Myocyte (in vitro differentiated cells): ENCODE measurements around the gene SDR39U1. TPM values are rescaled to one million over a fixed set of nuclear protein-coding genes. Genes with fewer than 3 reads are reported as not detected.

ENCODE experiments used
- DNase-seq: peaks from one replicate; pipeline ENCODE4 v3.0.0-alpha.2; 2012; ENCODE audit warnings: low read depth
- total RNA-seq: library from RNA; depleted of rRNA; stranded (reverse); fragments of >200 nt; gene quantifications from 2 replicates; pipeline ENCODE4 v1.2.3, GENCODE V29; 2014

Gene SDR39U1
- total RNA-seq, 1 donor from 2014 or later: 27.5 TPM

DNA sequence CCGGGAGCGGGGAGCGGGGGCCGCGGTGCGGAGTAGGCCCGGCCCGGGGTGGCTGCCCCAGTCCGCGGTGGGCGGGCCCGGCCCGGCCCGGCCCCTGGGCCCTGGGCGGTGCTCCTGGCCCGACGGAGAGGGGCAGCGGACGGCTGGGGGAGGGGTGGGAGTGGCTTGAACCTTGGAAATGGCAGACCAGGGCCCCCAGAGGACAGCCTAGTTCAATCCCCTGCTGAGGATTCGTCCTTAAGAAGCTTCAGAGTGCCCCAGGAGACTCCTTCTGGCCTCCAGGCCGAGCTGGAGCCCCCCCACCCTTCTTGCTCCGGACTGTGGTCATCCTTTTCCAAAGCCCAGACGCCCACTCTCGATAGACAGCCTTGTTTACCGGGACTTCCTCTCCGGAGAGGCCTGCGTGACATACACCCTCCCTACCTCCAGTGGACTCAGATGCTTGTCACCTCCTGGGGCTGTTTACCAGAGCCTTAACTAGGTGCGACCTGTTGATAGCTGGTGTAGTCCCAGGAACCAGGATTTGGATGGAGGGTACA, 12.4 kb downstream of the SDR39U1 start:
- peak; percentile 79 for DNase-seq

- DNase-seq: peak; percentile 93
Measured at GRCh38 chr14:24429395-24430142, 13.0 kb downstream of the SDR39U1 start, which contains the start of the genes CBLN3 and KHNYN. Gene CBLN3, minus strand, starts transcription at chr14:24429668. Its CDS starts 614 bp downstream, at chr14:24429054. Gene KHNYN, plus strand, starts transcription at chr14:24429954. Its CDS starts 777 bp downstream, at chr14:24430731.

GRCh38 chr14:24428628-24429394, 13.8 kb downstream of the SDR39U1 start:
- DNase-seq: no peak

- no peak for DNase-seq
Measured at GRCh38 chr14:24427537-24428508, 14.8 kb downstream of the SDR39U1 start.

DNA sequence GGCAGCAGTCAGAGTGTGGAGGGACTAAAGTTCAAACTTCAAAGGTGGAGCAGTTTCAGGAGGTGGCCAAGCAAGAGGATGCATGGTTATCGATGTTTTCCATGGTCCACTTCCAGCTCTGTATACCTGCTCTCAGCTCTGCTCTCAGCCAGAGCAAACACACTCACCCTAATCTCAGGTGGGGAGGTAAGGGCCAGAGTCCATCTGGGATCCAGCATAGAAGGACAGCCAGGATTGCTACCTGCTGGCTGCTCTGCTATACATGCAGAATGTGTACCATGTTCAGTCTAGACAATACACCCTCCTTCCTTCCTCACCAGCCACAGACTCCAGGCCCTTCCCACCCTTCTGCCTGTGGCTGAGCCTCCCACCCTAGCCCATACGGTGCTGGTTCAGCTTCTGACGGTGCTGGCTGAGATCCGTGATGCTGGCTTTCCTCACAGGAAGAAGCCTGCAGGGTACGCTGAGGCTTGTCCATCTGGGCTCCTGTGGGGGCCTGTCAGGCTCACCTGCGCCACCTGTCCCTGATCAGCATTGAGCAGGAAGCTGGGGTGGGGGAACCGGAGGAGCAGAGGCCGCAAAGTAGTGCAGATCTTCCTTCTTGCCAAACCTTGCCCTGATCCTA, 15.6 kb downstream of the SDR39U1 start:
- DNase-seq: no peak

DNA sequence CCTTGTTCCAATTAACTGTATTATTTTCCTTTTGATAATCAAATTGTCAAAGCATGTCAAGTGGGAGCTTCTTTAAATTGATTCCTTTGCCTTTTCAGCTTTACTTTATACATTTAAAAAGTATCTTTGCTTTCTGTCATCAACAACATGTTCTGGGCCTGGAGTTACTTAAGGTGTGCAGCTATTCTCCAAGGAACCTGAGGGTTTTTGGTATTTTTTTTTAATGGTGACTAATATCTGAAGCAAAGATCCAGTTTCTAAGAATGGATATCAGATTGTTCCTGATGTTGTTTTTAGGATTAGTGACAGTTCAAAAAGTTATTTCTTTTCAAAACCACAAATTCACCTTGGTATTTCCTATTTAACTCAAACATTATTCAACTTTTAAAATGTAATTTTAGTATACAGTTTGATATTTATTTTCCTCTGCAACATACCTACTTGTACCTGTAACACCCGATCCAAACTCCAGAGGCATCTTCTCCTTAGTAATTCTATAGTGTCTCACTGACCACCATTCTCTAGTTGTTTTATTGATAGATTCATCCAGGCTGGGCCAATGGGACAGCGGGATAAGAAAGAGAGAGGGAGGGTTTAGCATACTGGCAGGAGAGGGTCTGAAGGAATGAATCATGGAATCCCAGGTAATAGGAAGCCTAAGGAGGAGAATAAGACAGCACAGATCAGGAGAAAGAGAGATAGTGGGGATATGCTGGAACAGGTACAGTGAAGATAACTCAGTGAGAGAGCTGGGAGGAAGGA, 16.2 kb downstream of the SDR39U1 start:
- no peak for DNase-seq

DNA sequence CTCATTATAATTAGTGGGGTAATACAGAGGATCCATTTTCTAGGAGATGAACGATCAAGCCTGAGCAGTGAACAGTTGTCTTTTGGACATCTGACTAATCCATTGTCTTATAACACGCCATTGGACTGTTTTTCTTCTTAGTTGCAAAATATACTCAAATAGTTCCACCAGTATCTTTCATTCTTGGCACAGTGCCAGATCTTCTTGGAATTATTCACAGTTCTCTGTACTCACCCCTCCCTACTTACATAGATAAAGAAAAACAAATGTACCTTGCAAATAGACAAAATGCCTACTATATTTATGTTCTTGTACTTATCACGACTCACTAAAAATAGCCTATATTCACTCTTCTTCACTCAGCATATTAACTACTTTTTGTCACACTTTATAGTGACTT, 16.9 kb downstream of the SDR39U1 start:
- DNase-seq: peak; percentile 70

- no peak for DNase-seq
Measured at GRCh38 chr14:24422694-24423601, 19.6 kb downstream of the SDR39U1 start.

GRCh38 chr14:24422261-24422660, 20.3 kb downstream of the SDR39U1 start:
- no peak for DNase-seq

DNA sequence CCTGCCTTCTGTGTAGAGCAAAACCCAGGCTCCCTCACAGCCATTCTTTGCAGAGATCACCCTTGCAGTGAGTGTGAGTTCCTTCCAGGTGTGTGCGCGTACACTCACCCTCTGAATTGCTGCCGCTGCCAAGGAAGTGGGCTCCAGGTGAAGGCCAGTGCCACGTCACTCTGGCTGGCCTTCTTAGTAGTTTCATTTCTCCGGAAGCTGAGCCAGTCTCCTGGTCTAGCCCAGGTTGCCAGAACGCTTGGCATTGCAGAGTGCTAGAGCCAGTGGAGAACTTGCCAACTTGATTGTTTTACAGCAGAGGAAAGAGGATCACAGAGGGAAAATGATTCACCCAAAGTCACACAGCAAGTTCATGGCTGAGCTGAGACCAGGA, 24.1 kb downstream of the SDR39U1 start:
- DNase-seq: no peak

GRCh38 chr14:24417832-24418491, 24.6 kb downstream of the SDR39U1 start:
- DNase-seq: peak; percentile 23

GRCh38 chr14:24416932-24417619, 25.5 kb downstream of the SDR39U1 start:
- no peak for DNase-seq

DNA sequence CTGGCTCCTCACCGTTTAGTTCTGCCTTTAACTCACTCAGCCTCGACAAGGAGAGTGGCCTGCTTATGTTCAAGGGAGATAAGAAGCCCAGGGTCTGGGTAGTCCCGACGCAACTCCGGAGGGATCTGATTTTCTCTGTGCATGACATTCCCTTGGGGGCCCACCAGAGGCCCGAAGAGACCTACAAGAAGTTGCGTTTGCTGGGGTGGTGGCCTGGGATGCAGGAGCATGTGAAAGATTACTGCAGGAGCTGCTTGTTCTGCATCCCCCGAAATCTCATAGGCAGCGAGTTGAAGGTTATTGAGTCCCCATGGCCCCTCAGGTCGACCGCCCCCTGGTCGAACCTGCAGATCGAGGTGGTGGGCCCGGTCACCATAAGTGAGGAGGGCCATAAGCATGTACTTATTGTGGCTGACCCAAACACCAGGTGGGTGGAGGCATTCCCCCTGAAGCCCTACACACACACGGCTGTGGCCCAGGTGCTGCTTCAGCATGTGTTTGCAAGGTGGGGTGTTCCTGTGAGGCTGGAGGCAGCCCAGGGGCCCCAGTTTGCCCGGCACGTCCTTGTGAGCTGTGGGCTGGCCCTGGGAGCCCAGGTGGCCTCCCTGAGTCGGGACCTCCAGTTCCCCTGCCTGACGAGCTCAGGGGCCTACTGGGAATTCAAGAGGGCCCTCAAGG, 26.2 kb downstream of the SDR39U1 start:
- no peak for DNase-seq

DNA sequence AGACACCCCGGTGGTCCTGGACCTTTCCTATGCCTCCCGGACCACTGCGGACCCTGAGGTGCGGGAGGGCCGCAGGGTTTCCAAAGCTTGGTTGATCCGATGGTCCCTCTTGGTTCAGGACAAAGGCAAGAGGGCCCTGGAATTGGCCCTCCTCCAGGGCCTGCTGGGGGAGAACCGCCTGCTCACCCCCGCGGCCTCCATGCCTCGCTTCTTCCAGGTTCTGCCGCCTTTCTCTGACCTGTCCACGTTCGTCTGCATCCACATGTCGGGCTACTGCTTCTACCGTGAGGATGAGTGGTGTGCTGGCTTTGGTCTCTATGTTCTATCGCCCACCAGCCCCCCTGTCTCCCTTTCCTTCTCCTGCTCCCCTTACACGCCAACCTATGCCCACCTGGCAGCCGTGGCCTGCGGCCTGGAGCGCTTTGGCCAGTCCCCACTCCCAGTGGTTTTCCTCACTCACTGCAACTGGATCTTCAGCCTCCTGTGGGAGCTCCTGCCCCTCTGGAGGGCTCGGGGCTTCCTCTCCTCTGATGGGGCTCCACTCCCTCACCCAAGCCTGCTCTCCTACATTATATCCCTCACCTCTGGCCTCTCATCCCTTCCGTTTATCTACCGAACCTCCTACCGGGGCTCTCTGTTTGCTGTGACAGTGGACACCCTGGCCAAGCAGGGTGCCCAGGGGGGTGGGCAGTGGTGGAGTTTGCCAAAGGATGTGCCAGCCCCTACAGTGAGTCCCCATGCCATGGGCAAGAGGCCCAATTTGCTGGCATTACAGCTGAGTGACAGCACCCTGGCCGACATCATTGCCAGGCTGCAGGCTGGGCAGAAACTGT, 26.9 kb downstream of the SDR39U1 start:
- DNase-seq: no peak

GRCh38 chr14:24414732-24415420, 27.7 kb downstream of the SDR39U1 start:
- no peak for DNase-seq
